ENCODE data around the gene KIAA0319L. TPM values are rescaled to one million over a fixed set of nuclear protein-coding genes. Genes with fewer than 3 reads are reported as not detected.

Gene KIAA0319L
- total RNA-seq, 2 experiments from 2014 or later: 17.2 to 18.3 TPM

GRCh38 chr1:35507947-35508346, 49.3 kb downstream of the KIAA0319L start:
- H3K4me1 Mint-ChIP-seq: peaks cover 46% of the 10 kb centered on the region
- DNase-seq: no peak
- H3K36me3 Mint-ChIP-seq: peaks cover 24% of the 10 kb centered on the region
- no peaks in the 10 kb centered on the region for H3K27me3 Mint-ChIP-seq
- no peak overlapping the region for H3K27ac Mint-ChIP-seq
- H3K9me3 Mint-ChIP-seq: no peaks in the 10 kb centered on the region
- H3K4me3 Mint-ChIP-seq: no peak overlapping the region

DNA sequence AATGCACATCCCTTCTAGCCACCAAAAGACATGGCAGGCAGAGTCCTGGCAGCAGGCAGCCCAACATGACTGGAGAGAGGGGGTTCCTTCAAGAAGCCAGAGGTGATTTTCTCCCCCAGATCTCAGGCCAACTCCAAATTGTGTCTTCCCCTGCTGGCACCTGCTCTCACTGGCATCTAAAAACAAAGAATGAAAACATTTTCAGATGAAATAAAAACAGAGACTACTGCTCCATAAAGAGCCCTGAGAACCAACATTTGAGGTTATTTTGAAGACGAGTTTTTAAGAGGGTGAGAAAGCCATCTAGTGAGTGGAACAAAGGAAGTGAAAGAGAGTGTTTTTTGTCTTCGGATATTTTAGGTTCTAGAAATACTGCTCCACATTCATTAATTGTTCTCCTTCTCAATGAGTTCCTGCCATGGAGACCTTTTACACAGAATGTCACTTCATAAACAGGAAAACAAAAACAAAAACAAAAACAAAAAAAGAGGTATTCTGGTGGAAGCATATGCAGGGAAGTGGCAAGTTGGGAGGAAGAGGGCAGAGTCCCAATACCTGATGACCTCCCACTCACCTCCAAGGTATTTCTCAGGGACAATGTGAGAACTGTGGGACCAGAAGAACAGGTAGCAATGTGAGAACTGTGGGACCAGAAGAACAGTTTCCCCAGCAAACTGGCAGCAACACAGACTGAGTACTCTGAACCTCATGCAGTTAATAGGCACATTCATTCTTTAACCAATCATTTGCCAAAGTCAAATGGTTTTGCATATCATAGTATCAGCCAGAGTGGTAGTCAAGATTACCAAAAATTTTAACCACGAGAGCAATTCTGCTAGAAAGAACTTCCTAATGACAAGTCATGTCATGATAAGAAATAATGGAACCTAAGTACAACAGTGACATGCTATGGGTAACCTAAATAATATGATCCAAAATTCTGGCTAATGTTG, 50.0 kb downstream of the KIAA0319L start:
- Mint-ChIP-seq H3K27me3 (no peaks in the 10 kb centered on the region), H3K9me3 (no peaks in the 10 kb centered on the region), H3K4me3 (peak overlapping the region; percentile 19), H3K27ac (peak overlapping the region; percentile 70), H3K36me3 (peaks cover 28% of the 10 kb centered on the region), H3K4me1 (peaks cover 46% of the 10 kb centered on the region)
- no peak for DNase-seq

DNA sequence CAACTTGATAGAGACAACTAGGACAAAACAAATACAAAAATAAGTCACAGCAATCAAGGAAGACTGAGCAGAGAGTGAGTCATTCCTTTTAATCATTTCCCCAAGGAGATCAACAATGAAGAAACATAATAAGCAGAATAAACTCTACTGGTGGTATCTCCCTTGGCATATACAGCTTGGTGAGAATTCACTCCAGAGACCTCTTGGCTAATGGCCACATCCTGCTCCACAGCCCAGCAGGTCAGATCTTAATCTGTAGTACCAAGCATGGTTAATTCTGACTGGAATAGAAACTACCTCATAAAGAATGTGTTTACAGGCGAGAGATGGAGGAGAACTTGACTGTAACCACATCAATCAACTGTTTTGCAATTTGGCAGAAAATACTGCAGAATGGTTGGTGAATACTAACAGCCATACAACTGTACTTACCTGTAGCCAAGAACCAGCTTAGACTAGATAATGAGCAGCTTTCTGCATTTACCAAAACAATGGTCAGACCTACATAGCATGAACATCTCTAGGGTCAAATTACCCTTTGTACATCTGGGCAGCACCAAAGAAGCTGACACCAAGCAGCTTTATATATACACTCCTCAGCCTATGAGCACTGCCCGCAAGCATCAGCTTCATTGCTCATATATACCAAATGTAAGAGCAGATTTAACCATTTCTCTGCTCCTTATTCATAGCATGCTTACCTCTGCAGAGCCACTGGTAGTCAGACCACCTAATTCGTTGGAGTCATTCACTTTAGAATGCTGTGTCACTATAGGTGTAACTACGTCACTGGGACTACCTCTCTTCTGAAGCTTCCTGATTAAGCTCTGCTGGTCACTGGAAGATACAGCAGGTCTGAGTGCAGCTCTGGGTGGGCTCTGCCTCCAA, 51.0 kb downstream of the KIAA0319L start:
- peak overlapping the region; percentile 5 for H3K4me3 Mint-ChIP-seq

GRCh38 chr1:35502242-35502641, 55.0 kb downstream of the KIAA0319L start:
- no peaks in the 10 kb centered on the region for H3K27me3 Mint-ChIP-seq
- no peak for DNase-seq
- H3K4me3 Mint-ChIP-seq: no peak overlapping the region
- H3K27ac Mint-ChIP-seq: peak overlapping the region; percentile 0
- H3K36me3 Mint-ChIP-seq: peaks cover 23% of the 10 kb centered on the region
- H3K4me1 Mint-ChIP-seq: peaks cover 32% of the 10 kb centered on the region
- no peaks in the 10 kb centered on the region for H3K9me3 Mint-ChIP-seq

More for the DNA sequence above, 51.0 kb downstream of the KIAA0319L start:
- Mint-ChIP-seq H3K9me3 (no peaks in the 10 kb centered on the region), H3K36me3 (peaks cover 27% of the 10 kb centered on the region), H3K4me1 (peaks cover 46% of the 10 kb centered on the region), H3K27me3 (no peaks in the 10 kb centered on the region), H3K27ac (peak overlapping the region; percentile 70)
- peak; percentile 30 for DNase-seq

DNA sequence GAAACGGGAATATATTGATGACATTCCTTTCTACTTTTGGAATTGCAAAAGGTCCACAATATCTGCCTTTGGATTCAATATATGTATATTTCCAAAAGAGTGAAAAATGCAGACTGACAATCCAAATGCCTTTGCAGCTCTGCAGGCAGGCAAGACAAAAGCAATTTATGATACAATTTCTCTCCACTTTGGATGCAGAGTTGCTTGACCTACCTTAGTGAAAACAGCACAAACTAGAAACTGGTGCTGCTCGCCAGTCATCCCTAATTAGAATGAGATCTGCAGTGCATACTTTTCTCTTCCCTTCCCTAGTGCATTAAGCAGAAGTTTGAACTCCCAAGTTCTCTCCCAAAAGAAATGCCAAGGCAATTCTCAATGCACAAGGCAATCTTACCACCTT, 56.8 kb downstream of the KIAA0319L start:
- H3K4me1 Mint-ChIP-seq: peaks cover 15% of the 10 kb centered on the region
- peaks cover 16% of the 10 kb centered on the region for H3K36me3 Mint-ChIP-seq
- no peaks in the 10 kb centered on the region for H3K27me3 Mint-ChIP-seq
- H3K4me3 Mint-ChIP-seq: no peak overlapping the region
- H3K27ac Mint-ChIP-seq: no peak overlapping the region
- no peak for DNase-seq
- H3K9me3 Mint-ChIP-seq: no peaks in the 10 kb centered on the region

- Mint-ChIP-seq H3K36me3 (peaks cover 10% of the 10 kb centered on the region), H3K27ac (no peak overlapping the region), H3K9me3 (no peaks in the 10 kb centered on the region), H3K27me3 (no peaks in the 10 kb centered on the region), H3K4me1 (peaks cover 12% of the 10 kb centered on the region), H3K4me3 (no peak overlapping the region)
- DNase-seq: no peak
These were observed 57.5 kb downstream of the KIAA0319L start for GRCh38 chr1:35499652-35500176.

- Mint-ChIP-seq H3K4me1 (peaks cover 12% of the 10 kb centered on the region), H3K36me3 (peaks cover 9% of the 10 kb centered on the region), H3K4me3 (no peak overlapping the region)
These were observed 58.0 kb downstream of the KIAA0319L start for GRCh38 chr1:35499231-35499630.

DNA sequence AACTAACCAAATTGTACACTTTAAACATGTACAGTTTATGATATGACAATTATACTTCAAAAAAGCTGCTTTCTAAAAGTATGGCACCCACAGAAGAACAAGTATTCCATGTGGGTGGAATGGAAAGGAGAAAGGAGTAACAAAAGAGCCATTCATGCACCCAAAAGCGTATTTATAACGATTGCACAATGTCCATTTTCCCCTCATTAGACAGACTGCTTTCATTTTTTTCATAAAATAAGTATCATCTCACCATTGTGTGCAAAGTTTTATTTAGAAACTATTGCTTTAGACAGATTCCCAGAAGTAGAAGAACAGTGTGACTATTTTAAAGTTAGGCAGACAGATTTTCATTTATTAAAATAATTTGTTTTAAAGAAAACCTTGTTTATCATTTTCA, 59.6 kb downstream of the KIAA0319L start:
- Mint-ChIP-seq H3K27me3 (no peaks in the 10 kb centered on the region), H3K9me3 (no peaks in the 10 kb centered on the region), H3K27ac (no peak overlapping the region), H3K36me3 (peaks cover 10% of the 10 kb centered on the region), H3K4me3 (no peak overlapping the region), H3K4me1 (peaks cover 12% of the 10 kb centered on the region)
- DNase-seq: no peak

More at GRCh38 chr1:35499231-35499630, 58.0 kb downstream of the KIAA0319L start:
- no peak overlapping the region for H3K27ac Mint-ChIP-seq
- DNase-seq: no peak
- H3K27me3 Mint-ChIP-seq: no peaks in the 10 kb centered on the region
- H3K9me3 Mint-ChIP-seq: no peaks in the 10 kb centered on the region

- peaks cover 42% of the 10 kb centered on the region for H3K36me3 Mint-ChIP-seq
- DNase-seq: no peak
- no peak overlapping the region for H3K4me3 Mint-ChIP-seq
These were observed 67.0 kb downstream of the KIAA0319L start for GRCh38 chr1:35490250-35490649.

GRCh38 chr1:35488336-35488735, 68.9 kb downstream of the KIAA0319L start:
- Mint-ChIP-seq H3K4me3 (no peak overlapping the region), H3K27ac (no peak overlapping the region), H3K36me3 (peaks cover 42% of the 10 kb centered on the region), H3K27me3 (no peaks in the 10 kb centered on the region), H3K4me1 (peaks cover 6% of the 10 kb centered on the region), H3K9me3 (peaks cover 14% of the 10 kb centered on the region)
- DNase-seq: no peak

More at GRCh38 chr1:35490250-35490649, 67.0 kb downstream of the KIAA0319L start:
- Mint-ChIP-seq H3K27me3 (no peaks in the 10 kb centered on the region), H3K4me1 (peaks cover 6% of the 10 kb centered on the region), H3K9me3 (peaks cover 14% of the 10 kb centered on the region), H3K27ac (no peak overlapping the region)

GRCh38 chr1:35486858-35487408, 70.3 kb downstream of the KIAA0319L start:
- H3K36me3 Mint-ChIP-seq: peaks cover 38% of the 10 kb centered on the region
- H3K9me3 Mint-ChIP-seq: peaks cover 14% of the 10 kb centered on the region
- H3K27me3 Mint-ChIP-seq: no peaks in the 10 kb centered on the region
- peaks cover 6% of the 10 kb centered on the region for H3K4me1 Mint-ChIP-seq
- DNase-seq: no peak
- H3K4me3 Mint-ChIP-seq: no peak overlapping the region
- no peak overlapping the region for H3K27ac Mint-ChIP-seq

DNA sequence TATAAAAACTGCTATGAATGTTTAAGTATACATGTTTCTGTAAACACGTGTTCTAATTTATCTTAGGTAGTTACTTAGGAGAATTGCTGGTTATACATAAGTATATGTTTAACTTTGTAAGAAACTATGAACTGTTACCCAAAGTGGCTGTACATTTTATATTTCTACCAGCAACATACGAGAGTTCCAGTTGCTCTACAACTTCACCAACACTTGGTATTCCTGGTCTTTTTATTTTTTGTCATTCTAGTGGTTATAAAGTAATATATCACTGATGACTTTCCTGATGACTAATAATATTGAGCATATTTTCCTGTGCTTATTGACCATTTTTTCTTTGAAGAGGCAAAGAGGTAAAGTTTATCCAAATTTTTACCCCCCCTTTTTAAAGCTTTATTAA, 76.0 kb downstream of the KIAA0319L start:
- no peak overlapping the region for H3K27ac Mint-ChIP-seq
- H3K4me1 Mint-ChIP-seq: no peaks in the 10 kb centered on the region
- DNase-seq: no peak
- H3K4me3 Mint-ChIP-seq: no peak overlapping the region
- H3K27me3 Mint-ChIP-seq: no peaks in the 10 kb centered on the region
- H3K9me3 Mint-ChIP-seq: no peaks in the 10 kb centered on the region
- peaks cover 13% of the 10 kb centered on the region for H3K36me3 Mint-ChIP-seq

DNA sequence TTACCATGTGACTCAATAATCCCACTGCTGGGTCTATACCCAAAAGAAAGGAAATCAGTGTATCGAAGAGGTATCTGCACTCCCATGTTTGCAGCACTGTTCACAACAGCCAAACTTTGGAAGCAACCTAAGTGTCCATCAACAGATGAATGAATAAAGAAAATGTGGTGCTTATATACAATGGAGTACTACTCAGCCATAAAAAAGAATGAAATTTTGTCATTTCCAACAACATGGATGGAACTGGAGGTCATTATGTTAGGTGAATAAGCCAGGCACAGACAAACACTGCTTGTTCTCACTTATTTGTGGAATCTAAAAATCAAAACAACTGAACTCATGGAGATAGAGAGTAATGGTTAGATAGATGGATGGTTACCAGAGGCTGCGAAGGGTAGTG, 79.3 kb downstream of the KIAA0319L start:
- no peaks in the 10 kb centered on the region for H3K9me3 Mint-ChIP-seq
- no peaks in the 10 kb centered on the region for H3K27me3 Mint-ChIP-seq
- H3K4me1 Mint-ChIP-seq: no peaks in the 10 kb centered on the region
- H3K4me3 Mint-ChIP-seq: no peak overlapping the region
- no peak overlapping the region for H3K27ac Mint-ChIP-seq
- no peak for DNase-seq
- peaks cover 11% of the 10 kb centered on the region for H3K36me3 Mint-ChIP-seq

GRCh38 chr1:35475856-35476674, 81.1 kb downstream of the KIAA0319L start:
- Mint-ChIP-seq H3K27ac (no peak overlapping the region), H3K36me3 (peaks cover 11% of the 10 kb centered on the region), H3K4me3 (no peak overlapping the region), H3K4me1 (no peaks in the 10 kb centered on the region), H3K9me3 (no peaks in the 10 kb centered on the region), H3K27me3 (no peaks in the 10 kb centered on the region)
- no peak for DNase-seq

Measured in activated naive CD8-positive, alpha-beta T cell treated with anti-CD3 and anti-CD28 coated beads for 36 hours (primary cell).